Loucy (cell line): Measurements from ENCODE around the gene PTTG1IP2.

Source experiments
- EZH2phosphoT487 ChIP-seq: fragments of 200-600 bp; IDR thresholded peaks from 2 replicates; pipeline ENCODE4 v1.6.1; 2018; ENCODE audit warnings: antibody characterized with exemption, mild to moderate bottlenecking, moderate library complexity, borderline replicate concordance
- TF ChIP-seq, protein P1 (sequence below): fragments of 200-600 bp; sonication (generic); conservative IDR thresholded peaks from 2 replicates; pipeline ENCODE4 v1.5.1; 2014; ENCODE audit warnings: mild to moderate bottlenecking, antibody characterized with exemption, low read length

DNA sequence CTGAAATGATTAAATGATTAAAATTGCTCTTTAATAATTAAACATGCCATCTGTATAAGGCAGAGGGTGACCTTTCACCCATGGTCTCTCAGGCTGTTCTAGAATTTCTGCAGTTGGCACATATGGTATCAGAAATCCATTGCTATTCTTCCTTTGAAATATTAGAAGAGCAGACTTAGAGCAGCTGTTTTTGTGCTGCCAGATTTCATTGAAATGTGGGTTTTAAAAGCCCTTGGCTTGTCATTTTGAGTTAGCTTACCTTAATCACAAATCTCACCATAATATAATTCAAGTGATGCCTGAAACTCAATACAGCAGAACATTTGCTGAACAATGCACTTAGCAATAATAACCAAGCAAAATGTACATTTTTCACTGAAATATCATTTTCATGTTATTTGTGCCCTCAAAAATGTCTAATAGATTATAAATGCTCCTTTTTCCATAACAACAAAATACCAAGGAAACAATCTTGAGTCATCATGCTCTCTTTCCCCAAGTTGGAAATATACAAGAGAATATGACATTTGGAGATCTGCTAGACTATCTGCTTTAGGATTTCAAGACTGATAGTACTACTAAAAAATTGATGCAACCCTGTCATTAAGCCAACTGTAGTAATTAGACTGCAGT is 16.1 kb upstream of the PTTG1IP2 start:
- TF ChIP-seq, protein P1, sequence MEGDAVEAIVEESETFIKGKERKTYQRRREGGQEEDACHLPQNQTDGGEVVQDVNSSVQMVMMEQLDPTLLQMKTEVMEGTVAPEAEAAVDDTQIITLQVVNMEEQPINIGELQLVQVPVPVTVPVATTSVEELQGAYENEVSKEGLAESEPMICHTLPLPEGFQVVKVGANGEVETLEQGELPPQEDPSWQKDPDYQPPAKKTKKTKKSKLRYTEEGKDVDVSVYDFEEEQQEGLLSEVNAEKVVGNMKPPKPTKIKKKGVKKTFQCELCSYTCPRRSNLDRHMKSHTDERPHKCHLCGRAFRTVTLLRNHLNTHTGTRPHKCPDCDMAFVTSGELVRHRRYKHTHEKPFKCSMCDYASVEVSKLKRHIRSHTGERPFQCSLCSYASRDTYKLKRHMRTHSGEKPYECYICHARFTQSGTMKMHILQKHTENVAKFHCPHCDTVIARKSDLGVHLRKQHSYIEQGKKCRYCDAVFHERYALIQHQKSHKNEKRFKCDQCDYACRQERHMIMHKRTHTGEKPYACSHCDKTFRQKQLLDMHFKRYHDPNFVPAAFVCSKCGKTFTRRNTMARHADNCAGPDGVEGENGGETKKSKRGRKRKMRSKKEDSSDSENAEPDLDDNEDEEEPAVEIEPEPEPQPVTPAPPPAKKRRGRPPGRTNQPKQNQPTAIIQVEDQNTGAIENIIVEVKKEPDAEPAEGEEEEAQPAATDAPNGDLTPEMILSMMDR, result no peak
- no peak for TF ChIP-seq EZH2phosphoT487
